HL-60 (cell line): ENCODE results near the gene AAK1.

ENCODE experiments used
- GABPA ChIP-seq: IDR thresholded peaks from 2 replicates; pipeline ENCODE4 v1.6.1; 2012; ENCODE audit warnings: low read depth
- POLR2AphosphoS5 ChIP-seq: IDR thresholded peaks from 2 replicates; pipeline ENCODE4 v1.6.1; 2012; ENCODE audit warnings: low read depth
- REST ChIP-seq: IDR thresholded peaks from 2 replicates; pipeline ENCODE4 v1.6.1; 2012; ENCODE audit warnings: low read depth; ENCODE audit not compliant: insufficient replicate concordance
- SPI1 ChIP-seq: IDR thresholded peaks from 2 replicates; pipeline ENCODE4 v1.6.1; 2012; ENCODE audit warnings: low read depth, mild to moderate bottlenecking, borderline replicate concordance
- TF ChIP-seq, protein P1 (sequence below): IDR thresholded peaks from one replicate; pipeline ENCODE4 v1.5.1; 2011; ENCODE audit warnings: low read length, control low read depth, inconsistent platforms; ENCODE audit not compliant: insufficient read depth

DNA sequence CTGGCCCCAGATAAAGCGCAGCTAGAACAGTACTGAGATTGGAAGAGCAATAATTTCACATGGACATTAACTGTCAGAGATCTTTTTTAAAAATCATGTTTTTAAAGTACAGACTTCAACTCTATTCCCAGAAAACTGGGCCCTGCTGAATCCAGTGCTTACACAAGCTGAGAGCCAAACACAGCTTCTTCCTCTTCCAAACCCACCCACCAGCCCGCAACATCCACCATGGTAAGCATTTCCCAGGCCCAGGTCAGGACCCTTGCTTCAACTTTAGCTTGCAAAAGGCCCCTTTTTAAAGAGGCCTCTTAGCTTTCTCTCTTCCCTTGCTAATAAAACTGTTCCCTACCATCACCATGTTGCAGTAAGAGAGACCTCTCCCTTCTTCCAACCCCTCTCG is 2.1 kb downstream of the AAK1 start:
- TF ChIP-seq, protein P1, sequence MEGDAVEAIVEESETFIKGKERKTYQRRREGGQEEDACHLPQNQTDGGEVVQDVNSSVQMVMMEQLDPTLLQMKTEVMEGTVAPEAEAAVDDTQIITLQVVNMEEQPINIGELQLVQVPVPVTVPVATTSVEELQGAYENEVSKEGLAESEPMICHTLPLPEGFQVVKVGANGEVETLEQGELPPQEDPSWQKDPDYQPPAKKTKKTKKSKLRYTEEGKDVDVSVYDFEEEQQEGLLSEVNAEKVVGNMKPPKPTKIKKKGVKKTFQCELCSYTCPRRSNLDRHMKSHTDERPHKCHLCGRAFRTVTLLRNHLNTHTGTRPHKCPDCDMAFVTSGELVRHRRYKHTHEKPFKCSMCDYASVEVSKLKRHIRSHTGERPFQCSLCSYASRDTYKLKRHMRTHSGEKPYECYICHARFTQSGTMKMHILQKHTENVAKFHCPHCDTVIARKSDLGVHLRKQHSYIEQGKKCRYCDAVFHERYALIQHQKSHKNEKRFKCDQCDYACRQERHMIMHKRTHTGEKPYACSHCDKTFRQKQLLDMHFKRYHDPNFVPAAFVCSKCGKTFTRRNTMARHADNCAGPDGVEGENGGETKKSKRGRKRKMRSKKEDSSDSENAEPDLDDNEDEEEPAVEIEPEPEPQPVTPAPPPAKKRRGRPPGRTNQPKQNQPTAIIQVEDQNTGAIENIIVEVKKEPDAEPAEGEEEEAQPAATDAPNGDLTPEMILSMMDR, result no peak
- TF ChIP-seq POLR2AphosphoS5 (no peak), REST (no peak), GABPA (no peak), SPI1 (no peak)
